Transverse colon (tissue), 4 donors: Measurements from ENCODE around the gene RAPGEF3. TPM values are rescaled to one million over a fixed set of nuclear protein-coding genes. Genes with fewer than 3 reads are reported as not detected.

ENCODE experiments used
- DNase-seq: peaks from one replicate; pipeline ENCODE4 v3.0.0-alpha.2; 2019
- H3K27ac ChIP-seq, 4 donors: fragments of 200-600 bp; sonication (generic); 2 replicates each; pipeline ENCODE4 v1.5.1; 2016 to 2018; ENCODE audit warnings: inconsistent platforms in 4 of 4
- H3K27me3 ChIP-seq: fragments of 200-600 bp; sonication (generic); 2 replicates; pipeline ENCODE4 v1.5.1; 2017; ENCODE audit warnings: inconsistent platforms
- H3K36me3 ChIP-seq, 4 donors: fragments of 200-600 bp; sonication (generic); 2 replicates each; pipeline ENCODE4 v1.5.1; 2017 to 2019; ENCODE audit warnings: inconsistent platforms in 4 of 4
- H3K4me1 ChIP-seq, 4 donors: fragments of 200-600 bp; sonication (generic); 2 replicates each; pipeline ENCODE4 v1.5.1; 2017 to 2020; ENCODE audit warnings: inconsistent platforms in 4 of 4
- H3K4me3 ChIP-seq, 4 donors: fragments of 200-600 bp; sonication (generic); 1 replicate in 1 of 4; 2 replicates in 3 of 4; pipeline versions ENCODE4 v1.5.1 to v1.6.1; 2017 to 2019; ENCODE audit warnings: inconsistent platforms in 4 of 4
- H3K9me3 ChIP-seq, 2 donors: fragments of 200-600 bp; sonication (generic); 2 replicates each; pipeline ENCODE4 v1.5.1; 2017 to 2019; ENCODE audit warnings: inconsistent platforms in 2 of 2
- EP300 ChIP-seq: sonication (generic); formaldehyde crosslinking; IDR thresholded peaks from one replicate; pipeline ENCODE4 v1.6.1; 2017; ENCODE audit warnings: antibody characterized with exemption, low read depth
- POLR2A ChIP-seq: fragments of 450-650 bp; IDR thresholded peaks from one replicate; pipeline ENCODE4 v1.6.1; 2016; ENCODE audit warnings: antibody characterized with exemption, mild to moderate bottlenecking, moderate library complexity
- POLR2AphosphoS5 ChIP-seq, 3 donors: sonication (generic); formaldehyde crosslinking; IDR thresholded peaks; one replicate each; pipeline ENCODE4 v1.6.1; 2016; ENCODE audit warnings: antibody characterized with exemption in 3 of 3
- WGBS, 2 donors: methylation state at CpG; one replicate each; pipeline ENCODE4 v1.1.5; 2018; ENCODE audit warnings: low coverage in 1 of 2; 5-methylcytosine and 5-hydroxymethylcytosine counted together
- in situ Hi-C, 4 donors: fragments of 200-750 bp; cut with MboI; loops; one replicate each; pipeline versions ENCODE4 v1.15.0 to v1.15.1; 2017; ENCODE audit warnings: low sequenced_read_pairs in 3 of 4, low pct_ligation_motif_present in 1 of 4, low pct_unique_long_range_greater_than_20kb in 1 of 4
- intact Hi-C: fragments of 100-400 bp; cut with DNase I; formaldehyde crosslinking; loops from one replicate; pipeline ENCODE4 v1.15.1; 2023; ENCODE audit warnings: low total_unique reads
- total RNA-seq, 4 donors: library from RNA; depleted of rRNA; stranded (reverse); fragments of >200 nt; gene quantifications; one replicate each; pipeline ENCODE4 v1.1.0, GENCODE V29; 2016
- TF ChIP-seq, protein P1 (sequence below), 5 experiments: fragments of 200-600 bp in 3 of 5; fragments of 450-650 bp in 2 of 5; sonication (generic) in 3 of 5; IDR thresholded peaks; 1 replicate in 2 of 5; 2 replicates in 3 of 5; pipeline ENCODE4 v1.5.1; 2016 to 2017; ENCODE audit warnings: antibody characterized with exemption in 5 of 5, inconsistent platforms in 3 of 5, mild to moderate bottlenecking in 2 of 5, moderate library complexity in 1 of 5

The RAPGEF3 gene
- total RNA-seq, 4 donors from 2014 or later: 8.1 to 51.7 (median 24.6) TPM

DNA sequence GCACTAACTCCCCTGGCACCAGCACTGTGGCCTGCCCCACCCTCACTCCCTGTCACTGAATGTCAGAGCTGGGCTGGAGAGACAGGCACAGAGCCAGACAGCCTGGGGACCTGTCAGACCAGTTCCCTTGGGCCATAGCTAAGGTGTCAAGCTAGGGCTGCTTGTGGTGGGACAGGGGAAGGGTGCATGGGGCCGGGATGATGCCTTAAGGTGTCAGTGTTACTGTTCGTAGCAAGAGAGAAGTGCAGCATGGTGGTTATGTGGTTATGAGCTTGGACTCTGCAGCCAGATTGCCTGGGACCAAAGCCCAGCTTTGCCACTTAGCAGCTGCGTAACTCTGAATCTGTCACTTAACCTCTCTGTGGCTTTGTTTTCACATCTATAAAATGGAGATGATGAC, 3.8 kb downstream of the RAPGEF3 start:
- Histone ChIP-seq H3K4me1 (peaks cover 23 to 59% (median 50%) of the 10 kb centered on the region in 4 donors), H3K4me3 (no peak overlapping the region)
- TF ChIP-seq POLR2AphosphoS5 (IDR thresholded peaks at IDR 0.05) (peak in 2 of 3 donors; percentile 49 to 72), EP300 (no peak)

DNA sequence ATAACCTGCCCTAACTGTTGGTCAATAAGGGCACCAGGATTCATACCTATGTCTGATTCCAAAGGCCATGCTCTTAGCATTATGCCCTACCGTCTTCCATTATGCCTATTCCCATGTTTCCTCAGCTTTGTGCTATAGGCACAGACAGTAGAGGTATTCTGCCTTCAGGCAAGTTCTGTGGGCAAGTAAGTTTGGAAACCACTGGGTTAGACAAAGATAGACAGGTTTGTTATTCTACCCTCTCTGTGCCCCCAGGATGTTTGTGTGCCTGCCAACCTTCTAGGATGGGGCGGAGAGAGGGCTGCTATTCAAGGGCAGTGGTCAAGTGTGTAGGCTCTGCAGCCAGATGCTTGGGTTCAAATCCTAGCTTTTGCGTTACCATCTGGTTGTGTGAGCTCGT, 4.6 kb downstream of the RAPGEF3 start:
- Histone ChIP-seq H3K27me3 (no peaks in the 10 kb centered on the region), H3K4me3 (no peak overlapping the region), H3K9me3 (no peaks in the 10 kb centered on the region), H3K4me1 (peaks cover 23 to 51% (median 43%) of the 10 kb centered on the region in 4 donors), H3K27ac (peak overlapping the region; percentile 52 to 82 (median 76)), H3K36me3 (no peaks in the 10 kb centered on the region)
- in situ Hi-C loops: no loop called here
- DNase-seq: no peak
- intact Hi-C loops: no loop called here
- WGBS, 2 donors: 91% methylated on average over 4 of the region's 4 CpGs; no CpG with 5 or more reads in 1 of the 2 donors
- TF ChIP-seq POLR2AphosphoS5 (IDR thresholded peaks at IDR 0.05): no peak
- TF ChIP-seq EP300: no peak
- TF ChIP-seq, protein P1, sequence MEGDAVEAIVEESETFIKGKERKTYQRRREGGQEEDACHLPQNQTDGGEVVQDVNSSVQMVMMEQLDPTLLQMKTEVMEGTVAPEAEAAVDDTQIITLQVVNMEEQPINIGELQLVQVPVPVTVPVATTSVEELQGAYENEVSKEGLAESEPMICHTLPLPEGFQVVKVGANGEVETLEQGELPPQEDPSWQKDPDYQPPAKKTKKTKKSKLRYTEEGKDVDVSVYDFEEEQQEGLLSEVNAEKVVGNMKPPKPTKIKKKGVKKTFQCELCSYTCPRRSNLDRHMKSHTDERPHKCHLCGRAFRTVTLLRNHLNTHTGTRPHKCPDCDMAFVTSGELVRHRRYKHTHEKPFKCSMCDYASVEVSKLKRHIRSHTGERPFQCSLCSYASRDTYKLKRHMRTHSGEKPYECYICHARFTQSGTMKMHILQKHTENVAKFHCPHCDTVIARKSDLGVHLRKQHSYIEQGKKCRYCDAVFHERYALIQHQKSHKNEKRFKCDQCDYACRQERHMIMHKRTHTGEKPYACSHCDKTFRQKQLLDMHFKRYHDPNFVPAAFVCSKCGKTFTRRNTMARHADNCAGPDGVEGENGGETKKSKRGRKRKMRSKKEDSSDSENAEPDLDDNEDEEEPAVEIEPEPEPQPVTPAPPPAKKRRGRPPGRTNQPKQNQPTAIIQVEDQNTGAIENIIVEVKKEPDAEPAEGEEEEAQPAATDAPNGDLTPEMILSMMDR (IDR thresholded peaks at IDR 0.05): no peak
- TF ChIP-seq POLR2A: no peak

More for the DNA sequence above, 3.8 kb downstream of the RAPGEF3 start:
- no peaks in the 10 kb centered on the region for H3K36me3 ChIP-seq
- peak; percentile 90 for DNase-seq
- intact Hi-C loops (no loop called here), in situ Hi-C loops (no loop called here)
- H3K9me3 ChIP-seq: no peaks in the 10 kb centered on the region
- H3K27ac ChIP-seq: peak overlapping the region; percentile 52 to 82 (median 76)
- WGBS, 2 donors: 25% methylated on average over 3 of the region's 3 CpGs; no CpG with 5 or more reads in 1 of the 2 donors
- no peaks in the 10 kb centered on the region for H3K27me3 ChIP-seq

DNA sequence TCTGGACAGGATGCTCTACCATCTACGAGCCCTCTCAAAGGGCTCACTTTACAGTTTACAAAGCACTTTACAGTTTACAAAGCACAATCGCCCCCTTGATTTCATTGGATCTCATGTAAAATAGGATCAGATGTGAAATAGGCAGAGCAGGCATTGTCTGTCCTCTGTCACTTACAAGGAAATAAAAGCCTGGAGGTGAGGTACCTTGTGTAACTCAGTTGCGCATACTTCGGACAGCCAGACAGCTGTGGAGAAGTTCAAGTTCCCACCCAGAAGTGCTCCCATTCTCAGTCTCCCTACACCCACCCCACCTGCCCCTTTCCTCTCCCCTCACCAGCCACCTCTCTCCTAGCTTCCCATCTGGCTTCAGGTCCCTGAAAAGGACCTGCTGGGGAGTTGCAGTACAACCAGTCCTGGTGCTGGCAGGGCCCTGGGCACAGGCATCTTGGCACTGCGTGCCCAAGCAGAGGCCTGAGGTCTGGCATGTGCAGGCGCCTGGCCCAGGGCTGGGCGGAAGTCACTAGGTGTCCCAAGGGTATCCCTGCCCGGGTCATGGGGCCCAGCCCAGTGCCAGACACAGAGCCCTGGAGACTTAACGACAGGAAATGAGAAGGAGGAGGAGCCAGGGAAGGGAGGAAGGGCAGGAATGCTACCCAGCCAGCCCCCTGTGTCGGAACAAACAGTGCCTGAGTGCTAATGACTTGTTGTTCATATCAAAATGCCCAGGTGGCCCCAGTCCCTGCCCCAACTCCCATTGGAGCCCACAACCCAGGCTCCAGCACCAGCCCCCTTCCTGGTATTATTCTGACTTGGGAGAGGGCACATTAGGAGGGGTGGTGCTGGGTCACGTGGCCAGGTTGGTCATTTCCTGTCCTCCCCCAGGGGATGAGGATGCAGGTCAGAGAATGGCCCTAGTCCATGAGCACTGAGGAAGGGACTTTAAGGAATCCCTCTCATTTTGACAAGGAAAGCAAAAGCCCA, 5.4 kb downstream of the RAPGEF3 start:
- TF ChIP-seq POLR2A: no peak
- TF ChIP-seq, protein P1 (IDR thresholded peaks at IDR 0.05): no peak
- no peak for TF ChIP-seq EP300
- TF ChIP-seq POLR2AphosphoS5 (IDR thresholded peaks at IDR 0.05): peak in 1 of 3 donors; percentile 33
- Histone ChIP-seq H3K4me3 (no peak overlapping the region), H3K27ac (peak overlapping the region; percentile 52 to 82 (median 76)), H3K9me3 (no peaks in the 10 kb centered on the region), H3K36me3 (no peaks in the 10 kb centered on the region), H3K4me1 (peaks cover 20 to 47% (median 39%) of the 10 kb centered on the region in 4 donors), H3K27me3 (no peaks in the 10 kb centered on the region)
- 47 to 80% methylated on average over 4 to 11 of the region's 11 CpGs for WGBS, 2 donors
- in situ Hi-C loops (no loop called here), intact Hi-C loops (no loop called here)
- DNase-seq: peak; percentile 76

DNA sequence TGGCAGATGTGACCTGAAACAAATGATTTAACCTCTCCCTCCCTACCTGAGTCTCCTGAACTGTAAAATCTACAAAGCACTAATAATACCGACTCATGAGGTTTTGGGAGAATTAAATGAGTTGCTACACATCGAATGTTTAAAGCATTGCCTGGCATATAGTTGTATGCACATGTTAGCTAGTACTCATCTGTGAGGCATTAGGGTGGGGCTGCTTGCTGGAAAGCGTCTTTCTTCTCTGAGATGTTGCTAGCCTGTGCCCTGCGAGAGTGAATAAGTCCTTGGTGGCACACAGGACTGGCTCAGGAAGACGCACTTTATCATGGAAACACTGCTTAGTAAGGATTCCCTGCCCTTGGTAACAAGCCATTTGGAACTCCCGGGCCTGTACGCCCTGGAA, 6.1 kb downstream of the RAPGEF3 start:
- intact Hi-C loops (no loop called here), in situ Hi-C loops (no loop called here)
- Histone ChIP-seq H3K9me3 (no peaks in the 10 kb centered on the region), H3K36me3 (no peaks in the 10 kb centered on the region), H3K4me3 (no peak overlapping the region), H3K27me3 (no peaks in the 10 kb centered on the region), H3K27ac (peak overlapping the region; percentile 52 to 82 (median 76)), H3K4me1 (peaks cover 17 to 40% (median 34%) of the 10 kb centered on the region in 4 donors)
- TF ChIP-seq, protein P1 (IDR thresholded peaks at IDR 0.05): no peak
- TF ChIP-seq POLR2A: no peak
- TF ChIP-seq EP300: no peak
- no peak for TF ChIP-seq POLR2AphosphoS5 (IDR thresholded peaks at IDR 0.05)
- 87 to 92% methylated on average over 2 to 7 of the region's 7 CpGs for WGBS, 2 donors
- DNase-seq: no peak
